HEK293 (cell line): ENCODE results near the gene DDIT4.

Experiments
- CTCF ChIA-PET: fragments of 350-600 bp; formaldehyde crosslinking; extraction: SDS; loops from one replicate; lab custom pipeline; 2021; ENCODE audit warnings: antibody characterized with exemption; lab: Yijun Ruan, JAX
- POLR2A ChIA-PET: fragments of 300-600 bp; formaldehyde crosslinking; extraction: SDS; loops from one replicate; lab custom pipeline; 2020; ENCODE audit warnings: antibody characterized with exemption, inconsistent platforms; lab: Yijun Ruan, JAX
- H3K27ac ChIP-seq: fragments of 200-500 bp; sonication (Bioruptor generic); 2 replicates; pipeline ENCODE4 v1.5.1; 2014; ENCODE audit warnings: low read depth, low read length, control low read depth, inconsistent platforms; ENCODE audit errors: extremely low read depth
- H3K36me3 ChIP-seq, 2 experiments: fragments of 200-500 bp in 1 of 2; sonication (Bioruptor generic) in 1 of 2; 1 replicate in 1 of 2; 2 replicates in 1 of 2; pipeline ENCODE4 v1.5.1; 2014 to 2017; ENCODE audit warnings: inconsistent platforms in 2 of 2, low read length in 2 of 2; ENCODE audit not compliant: control insufficient read depth in 2 of 2, insufficient read depth in 1 of 2
- H3K4me1 ChIP-seq: fragments of 200-500 bp; sonication (Bioruptor generic); 2 replicates; pipeline ENCODE4 v1.5.1; 2014; ENCODE audit warnings: mild to moderate bottlenecking, low read length, inconsistent platforms; ENCODE audit not compliant: control insufficient read depth, insufficient read depth
- H3K4me3 ChIP-seq: 2 replicates; pipeline ENCODE4 v1.5.1; 2011; ENCODE audit warnings: low read depth, mild to moderate bottlenecking, control low read depth, low read length, moderate library complexity
- H3K9me3 ChIP-seq: fragments of 200-500 bp; sonication (Bioruptor generic); 2 replicates; pipeline ENCODE4 v1.5.1; 2014; ENCODE audit warnings: low read depth, low read length, inconsistent platforms; ENCODE audit not compliant: control insufficient read depth, insufficient read depth
- BCL11B ChIP-seq: fragments of 450-650 bp; formaldehyde crosslinking; IDR thresholded peaks from 2 replicates; pipeline ENCODE4 v1.5.1; 2016; ENCODE audit warnings: low read depth, missing biosample characterization, missing genetic modification characterization
- GLIS2 ChIP-seq: fragments of 450-650 bp; formaldehyde crosslinking; IDR thresholded peaks from 2 replicates; pipeline ENCODE4 v1.5.1; 2016; ENCODE audit warnings: missing biosample characterization, missing genetic modification characterization
- KLF16 ChIP-seq: fragments of 450-650 bp; formaldehyde crosslinking; IDR thresholded peaks from 2 replicates; pipeline ENCODE4 v1.5.1; 2017; ENCODE audit warnings: missing biosample characterization, missing genetic modification characterization
- MZF1 ChIP-seq: fragments of 450-650 bp; formaldehyde crosslinking; IDR thresholded peaks from 2 replicates; pipeline ENCODE4 v1.5.1; 2017; ENCODE audit warnings: missing biosample characterization, missing genetic modification characterization, borderline replicate concordance
- OVOL3 ChIP-seq: fragments of 450-650 bp; formaldehyde crosslinking; IDR thresholded peaks from 2 replicates; pipeline ENCODE4 v1.5.1; 2016; ENCODE audit warnings: missing biosample characterization, missing genetic modification characterization
- ZBTB20 ChIP-seq: fragments of 450-650 bp; formaldehyde crosslinking; IDR thresholded peaks from 2 replicates; pipeline ENCODE4 v1.5.1; 2016; ENCODE audit warnings: missing biosample characterization, missing genetic modification characterization
- ZFP69B ChIP-seq: fragments of 450-650 bp; formaldehyde crosslinking; IDR thresholded peaks from 2 replicates; pipeline ENCODE4 v1.5.1; 2016; ENCODE audit warnings: missing biosample characterization, missing genetic modification characterization
- ZIC2 ChIP-seq: fragments of 450-650 bp; formaldehyde crosslinking; IDR thresholded peaks from 2 replicates; pipeline ENCODE4 v1.5.1; 2016; ENCODE audit warnings: missing biosample characterization, missing genetic modification characterization
- ZNF18 ChIP-seq: fragments of 450-650 bp; formaldehyde crosslinking; IDR thresholded peaks from 2 replicates; pipeline ENCODE4 v1.5.1; 2016; ENCODE audit warnings: missing biosample characterization, missing genetic modification characterization
- ZNF184 ChIP-seq: fragments of 450-650 bp; IDR thresholded peaks from 2 replicates; pipeline ENCODE4 v1.5.1; 2018; ENCODE audit warnings: missing biosample characterization, mild to moderate bottlenecking, missing genetic modification characterization
- ZNF24 ChIP-seq: fragments of 450-650 bp; formaldehyde crosslinking; IDR thresholded peaks from 2 replicates; pipeline ENCODE4 v1.5.1; 2016; ENCODE audit warnings: missing biosample characterization, missing genetic modification characterization
- ZNF248 ChIP-seq: fragments of 450-650 bp; formaldehyde crosslinking; IDR thresholded peaks from 2 replicates; pipeline ENCODE4 v1.5.1; 2017; ENCODE audit warnings: missing biosample characterization, missing genetic modification characterization
- ZNF280C ChIP-seq: fragments of 450-650 bp; formaldehyde crosslinking; IDR thresholded peaks from 2 replicates; pipeline ENCODE4 v1.5.1; 2016; ENCODE audit warnings: missing biosample characterization, missing genetic modification characterization
- ZNF302 ChIP-seq: fragments of 450-650 bp; formaldehyde crosslinking; IDR thresholded peaks from 2 replicates; pipeline ENCODE4 v1.5.1; 2016; ENCODE audit warnings: missing biosample characterization, missing genetic modification characterization, low read depth
- ZNF514 ChIP-seq: fragments of 450-650 bp; formaldehyde crosslinking; IDR thresholded peaks from 2 replicates; pipeline ENCODE4 v1.5.1; 2016; ENCODE audit warnings: missing biosample characterization, missing genetic modification characterization
- ZNF585B ChIP-seq: fragments of 450-650 bp; formaldehyde crosslinking; IDR thresholded peaks from 2 replicates; pipeline ENCODE4 v1.5.1; 2016; ENCODE audit warnings: missing biosample characterization, missing genetic modification characterization
- ZNF658 ChIP-seq: fragments of 450-650 bp; formaldehyde crosslinking; IDR thresholded peaks from 2 replicates; pipeline ENCODE4; 2016; ENCODE audit warnings: missing biosample characterization, missing genetic modification characterization
- ZNF843 ChIP-seq: fragments of 450-650 bp; formaldehyde crosslinking; IDR thresholded peaks from 2 replicates; pipeline ENCODE4 v1.5.1; 2016; ENCODE audit warnings: missing biosample characterization, missing genetic modification characterization
- ZSCAN23 ChIP-seq: fragments of 450-650 bp; formaldehyde crosslinking; IDR thresholded peaks from 2 replicates; pipeline ENCODE4 v1.5.1; 2016; ENCODE audit warnings: missing biosample characterization, missing genetic modification characterization
- ZXDB ChIP-seq: fragments of 450-650 bp; formaldehyde crosslinking; IDR thresholded peaks from 2 replicates; pipeline ENCODE4 v1.5.1; 2016; ENCODE audit warnings: missing biosample characterization, missing genetic modification characterization
- TF ChIP-seq, protein P1 (sequence below): fragments of 450-650 bp; formaldehyde crosslinking; IDR thresholded peaks from 2 replicates; pipeline ENCODE4 v1.5.1; 2016; ENCODE audit warnings: missing biosample characterization, missing genetic modification characterization, borderline replicate concordance
- TF ChIP-seq, protein P2 (sequence below): fragments of 450-650 bp; IDR thresholded peaks from 2 replicates; pipeline ENCODE4 v1.5.1; 2018; ENCODE audit warnings: missing biosample characterization, mild to moderate bottlenecking, missing genetic modification characterization
- TF ChIP-seq, protein P3 (sequence below): fragments of 450-650 bp; formaldehyde crosslinking; IDR thresholded peaks from 2 replicates; pipeline ENCODE4 v1.5.1; 2016; ENCODE audit warnings: missing biosample characterization, missing genetic modification characterization
- TF ChIP-seq, protein P4 (sequence below): fragments of 450-650 bp; formaldehyde crosslinking; IDR thresholded peaks from 2 replicates; pipeline ENCODE4 v1.5.1; 2016; ENCODE audit warnings: missing biosample characterization, missing genetic modification characterization

The DDIT4 gene

GRCh38 chr10:72276421-72277339, 3.0 kb downstream of the DDIT4 start:
- no peaks in the 10 kb centered on the region for H3K9me3 ChIP-seq
- H3K4me3 ChIP-seq, result no peak overlapping the region
- POLR2A ChIA-PET, result interaction anchor here (0.5 to 5.1 kb wide), 11 partner anchors 8 to 103 kb away, joined by 3 to 120 read pairs (median 5); no protein-coding TSS in a partner anchor
- CTCF ChIA-PET, result interaction anchor here (0.5 to 4.5 kb wide), 7 partner anchors 44 to 601 kb away, joined by 3 to 52 read pairs (median 3); no protein-coding TSS in a partner anchor
- H3K36me3 ChIP-seq, result peaks cover 0 to 16% of the 10 kb centered on the region in 2 experiments; a peak in 1 of 3 replicates
- H3K27ac ChIP-seq, result peak overlapping the region; percentile 99
- H3K4me1 ChIP-seq, result peaks cover 7% of the 10 kb centered on the region
- TF ChIP-seq ZNF302 (no peak), ZSCAN23 (tag by site-specific recombination) (no peak), BCL11B (no peak), ZNF248 (tag by site-specific recombination) (no peak), MZF1 (tag by site-specific recombination) (no peak), ZNF843 (tag by site-specific recombination) (no peak), ZFP69B (tag by site-specific recombination) (peak; percentile 75), ZNF24 (tag by site-specific recombination) (peak; percentile 32; the same call in 1 of the 2 replicates), ZNF184 (tag by site-specific recombination) (no peak), GLIS2 (tag by site-specific recombination) (no peak), ZBTB20 (peak; percentile 100), ZIC2 (tag by site-specific recombination) (peak; percentile 29; the same call in 1 of the 2 replicates), ZNF514 (tag by site-specific recombination) (no peak), KLF16 (tag by site-specific recombination) (peak; percentile 24; the same call in 1 of the 2 replicates), ZNF280C (no peak), ZNF658 (tag by site-specific recombination) (no peak), ZNF585B (tag by site-specific recombination) (no peak), OVOL3 (tag by site-specific recombination) (no peak), ZXDB (tag by site-specific recombination) (peak; percentile 29; the same call in 1 of the 2 replicates), ZNF18 (tag by site-specific recombination) (0 out of 2 replicates have a peak, but pooled peaks have one; percentile 39)
- TF ChIP-seq, protein P1, sequence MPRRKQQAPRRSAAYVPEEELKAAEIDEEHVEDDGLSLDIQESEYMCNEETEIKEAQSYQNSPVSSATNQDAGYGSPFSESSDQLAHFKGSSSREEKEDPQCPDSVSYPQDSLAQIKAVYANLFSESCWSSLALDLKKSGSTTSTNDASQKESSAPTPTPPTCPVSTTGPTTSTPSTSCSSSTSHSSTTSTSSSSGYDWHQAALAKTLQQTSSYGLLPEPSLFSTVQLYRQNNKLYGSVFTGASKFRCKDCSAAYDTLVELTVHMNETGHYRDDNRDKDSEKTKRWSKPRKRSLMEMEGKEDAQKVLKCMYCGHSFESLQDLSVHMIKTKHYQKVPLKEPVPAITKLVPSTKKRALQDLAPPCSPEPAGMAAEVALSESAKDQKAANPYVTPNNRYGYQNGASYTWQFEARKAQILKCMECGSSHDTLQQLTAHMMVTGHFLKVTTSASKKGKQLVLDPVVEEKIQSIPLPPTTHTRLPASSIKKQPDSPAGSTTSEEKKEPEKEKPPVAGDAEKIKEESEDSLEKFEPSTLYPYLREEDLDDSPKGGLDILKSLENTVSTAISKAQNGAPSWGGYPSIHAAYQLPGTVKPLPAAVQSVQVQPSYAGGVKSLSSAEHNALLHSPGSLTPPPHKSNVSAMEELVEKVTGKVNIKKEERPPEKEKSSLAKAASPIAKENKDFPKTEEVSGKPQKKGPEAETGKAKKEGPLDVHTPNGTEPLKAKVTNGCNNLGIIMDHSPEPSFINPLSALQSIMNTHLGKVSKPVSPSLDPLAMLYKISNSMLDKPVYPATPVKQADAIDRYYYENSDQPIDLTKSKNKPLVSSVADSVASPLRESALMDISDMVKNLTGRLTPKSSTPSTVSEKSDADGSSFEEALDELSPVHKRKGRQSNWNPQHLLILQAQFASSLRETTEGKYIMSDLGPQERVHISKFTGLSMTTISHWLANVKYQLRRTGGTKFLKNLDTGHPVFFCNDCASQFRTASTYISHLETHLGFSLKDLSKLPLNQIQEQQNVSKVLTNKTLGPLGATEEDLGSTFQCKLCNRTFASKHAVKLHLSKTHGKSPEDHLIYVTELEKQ (tag by site-specific recombination), result no peak
- TF ChIP-seq, protein P2, sequence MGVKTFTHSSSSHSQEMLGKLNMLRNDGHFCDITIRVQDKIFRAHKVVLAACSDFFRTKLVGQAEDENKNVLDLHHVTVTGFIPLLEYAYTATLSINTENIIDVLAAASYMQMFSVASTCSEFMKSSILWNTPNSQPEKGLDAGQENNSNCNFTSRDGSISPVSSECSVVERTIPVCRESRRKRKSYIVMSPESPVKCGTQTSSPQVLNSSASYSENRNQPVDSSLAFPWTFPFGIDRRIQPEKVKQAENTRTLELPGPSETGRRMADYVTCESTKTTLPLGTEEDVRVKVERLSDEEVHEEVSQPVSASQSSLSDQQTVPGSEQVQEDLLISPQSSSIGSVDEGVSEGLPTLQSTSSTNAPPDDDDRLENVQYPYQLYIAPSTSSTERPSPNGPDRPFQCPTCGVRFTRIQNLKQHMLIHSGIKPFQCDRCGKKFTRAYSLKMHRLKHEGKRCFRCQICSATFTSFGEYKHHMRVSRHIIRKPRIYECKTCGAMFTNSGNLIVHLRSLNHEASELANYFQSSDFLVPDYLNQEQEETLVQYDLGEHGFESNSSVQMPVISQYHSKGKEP (tag by site-specific recombination), result peak; percentile 70
- TF ChIP-seq, protein P3, sequence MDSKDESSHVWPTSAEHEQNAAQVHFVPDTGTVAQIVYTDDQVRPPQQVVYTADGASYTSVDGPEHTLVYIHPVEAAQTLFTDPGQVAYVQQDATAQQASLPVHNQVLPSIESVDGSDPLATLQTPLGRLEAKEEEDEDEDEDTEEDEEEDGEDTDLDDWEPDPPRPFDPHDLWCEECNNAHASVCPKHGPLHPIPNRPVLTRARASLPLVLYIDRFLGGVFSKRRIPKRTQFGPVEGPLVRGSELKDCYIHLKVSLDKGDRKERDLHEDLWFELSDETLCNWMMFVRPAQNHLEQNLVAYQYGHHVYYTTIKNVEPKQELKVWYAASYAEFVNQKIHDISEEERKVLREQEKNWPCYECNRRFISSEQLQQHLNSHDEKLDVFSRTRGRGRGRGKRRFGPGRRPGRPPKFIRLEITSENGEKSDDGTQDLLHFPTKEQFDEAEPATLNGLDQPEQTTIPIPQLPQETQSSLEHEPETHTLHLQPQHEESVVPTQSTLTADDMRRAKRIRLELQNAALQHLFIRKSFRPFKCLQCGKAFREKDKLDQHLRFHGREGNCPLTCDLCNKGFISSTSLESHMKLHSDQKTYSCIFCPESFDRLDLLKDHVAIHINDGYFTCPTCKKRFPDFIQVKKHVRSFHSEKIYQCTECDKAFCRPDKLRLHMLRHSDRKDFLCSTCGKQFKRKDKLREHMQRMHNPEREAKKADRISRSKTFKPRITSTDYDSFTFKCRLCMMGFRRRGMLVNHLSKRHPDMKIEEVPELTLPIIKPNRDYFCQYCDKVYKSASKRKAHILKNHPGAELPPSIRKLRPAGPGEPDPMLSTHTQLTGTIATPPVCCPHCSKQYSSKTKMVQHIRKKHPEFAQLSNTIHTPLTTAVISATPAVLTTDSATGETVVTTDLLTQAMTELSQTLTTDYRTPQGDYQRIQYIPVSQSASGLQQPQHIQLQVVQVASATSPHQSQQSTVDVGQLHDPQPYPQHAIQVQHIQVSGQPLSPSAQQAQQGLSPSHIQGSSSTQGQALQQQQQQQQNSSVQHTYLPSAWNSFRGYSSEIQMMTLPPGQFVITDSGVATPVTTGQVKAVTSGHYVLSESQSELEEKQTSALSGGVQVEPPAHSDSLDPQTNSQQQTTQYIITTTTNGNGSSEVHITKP (tag by site-specific recombination), result peak; percentile 69
- TF ChIP-seq, protein P4, sequence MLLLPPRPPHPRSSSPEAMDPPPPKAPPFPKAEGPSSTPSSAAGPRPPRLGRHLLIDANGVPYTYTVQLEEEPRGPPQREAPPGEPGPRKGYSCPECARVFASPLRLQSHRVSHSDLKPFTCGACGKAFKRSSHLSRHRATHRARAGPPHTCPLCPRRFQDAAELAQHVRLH (tag by site-specific recombination), result peak; percentile 72
